Liver (tissue), 3 donors: ENCODE measurements around the gene CRISPLD2.

Source experiments
- ATF3 ChIP-seq: IDR thresholded peaks from 2 replicates; pipeline ENCODE4 v1.6.1; 2016; ENCODE audit warnings: antibody characterized with exemption
- CTCF ChIP-seq: fragments of 150-350 bp; IDR thresholded peaks from 2 replicates; pipeline ENCODE4 v1.5.1; 2017; ENCODE audit warnings: improper control_type of control experiment, low read depth, low read length; ENCODE audit not compliant: missing input control
- GABPA ChIP-seq, 2 donors: IDR thresholded peaks in 1 of 2; conservative IDR thresholded peaks in 1 of 2; 2 replicates each; pipeline ENCODE4 v1.6.1; 2016; ENCODE audit warnings: antibody characterized with exemption in 2 of 2, mild to moderate bottlenecking in 1 of 2, moderate library complexity in 1 of 2
- RAD21 ChIP-seq, 2 donors: IDR thresholded peaks; 2 replicates each; pipeline ENCODE4 v1.6.1; 2016; ENCODE audit warnings: antibody characterized with exemption in 2 of 2, mild to moderate bottlenecking in 2 of 2
- REST ChIP-seq: IDR thresholded peaks from 2 replicates; pipeline ENCODE4 v1.6.1; 2016; ENCODE audit warnings: antibody characterized with exemption, mild to moderate bottlenecking
- SP1 ChIP-seq: IDR thresholded peaks from 2 replicates; pipeline ENCODE4 v1.6.1; 2018; ENCODE audit warnings: antibody characterized with exemption, mild to moderate bottlenecking
- TAF1 ChIP-seq: conservative IDR thresholded peaks from 2 replicates; pipeline ENCODE4 v1.6.1; 2016; ENCODE audit warnings: antibody characterized with exemption, mild to moderate bottlenecking
- YY1 ChIP-seq: IDR thresholded peaks from 2 replicates; pipeline ENCODE4 v1.6.1; 2016; ENCODE audit warnings: antibody characterized with exemption, mild to moderate bottlenecking
- donor health status: healthy.
- donor health status: healthy.

- TF ChIP-seq CTCF = no peak
- TF ChIP-seq TAF1 = no peak
- TF ChIP-seq RAD21 (IDR thresholded peaks at IDR 0.05) = no peak
- no peak for TF ChIP-seq GABPA (IDR thresholded peaks at IDR 0.05 in 1 of 2, conservative IDR thresholded peaks at IDR 0.05 in 1 of 2)
- no peak for TF ChIP-seq ATF3
- no peak for TF ChIP-seq YY1
- TF ChIP-seq SP1 = no peak
- TF ChIP-seq REST = no peak
These were observed 49.7 kb downstream of the CRISPLD2 start for GRCh38 chr16:84869473-84869845.
